GM19099 (cell line): Measurements from ENCODE around the gene ZNF701.

Experiments
- POLR2A ChIP-seq: IDR thresholded peaks from 3 replicates; pipeline ENCODE4 v1.6.1; 2011; ENCODE audit warnings: low read depth; ENCODE audit not compliant: insufficient read length; ENCODE audit errors: extremely low read depth

Gene ZNF701

GRCh38 chr19:52567921-52568320, 2.2 kb upstream of the ZNF701 start:
- TF ChIP-seq POLR2A, result no peak

DNA sequence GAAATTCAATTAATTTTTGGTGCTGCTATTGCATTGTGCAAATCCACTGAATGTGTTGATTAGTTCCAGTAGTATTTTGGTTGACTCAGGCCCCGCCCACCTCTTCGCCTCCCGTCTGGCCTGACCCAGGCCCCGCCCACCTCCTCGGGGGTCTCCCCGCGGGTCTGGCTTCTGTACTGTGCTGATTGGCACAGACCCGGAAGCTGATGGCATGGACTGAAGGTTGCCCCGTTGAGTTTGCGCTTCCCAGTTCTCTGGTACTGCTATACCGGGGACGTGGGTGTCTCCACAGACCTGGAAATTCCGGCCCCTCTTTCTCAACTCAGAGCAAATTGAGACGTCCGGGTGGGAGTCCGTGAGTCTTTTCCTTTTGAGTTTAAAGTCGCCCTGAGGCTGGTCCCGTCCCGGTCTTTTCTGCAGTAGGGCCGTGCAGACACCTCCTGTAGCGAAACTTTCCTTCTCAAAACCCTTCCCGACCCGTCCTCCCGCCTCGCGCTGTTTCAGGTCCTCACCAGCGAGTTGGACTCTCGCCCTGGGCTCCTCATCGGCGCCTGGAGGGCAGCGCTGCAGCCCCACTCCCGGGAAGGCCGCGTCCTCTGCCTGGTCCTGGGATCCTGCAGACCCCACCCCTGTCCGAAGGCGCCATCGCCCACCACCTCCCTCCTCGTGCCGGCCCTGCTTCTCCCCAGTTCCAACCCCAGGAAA, 14.8 kb downstream of the ZNF701 start:
- TF ChIP-seq POLR2A, result no peak

- no peak for TF ChIP-seq POLR2A
Measured at GRCh38 chr19:52585604-52586003, 15.5 kb downstream of the ZNF701 start.

- no peak for TF ChIP-seq POLR2A
Measured at GRCh38 chr19:52590728-52591127, 20.6 kb downstream of the ZNF701 start.

DNA sequence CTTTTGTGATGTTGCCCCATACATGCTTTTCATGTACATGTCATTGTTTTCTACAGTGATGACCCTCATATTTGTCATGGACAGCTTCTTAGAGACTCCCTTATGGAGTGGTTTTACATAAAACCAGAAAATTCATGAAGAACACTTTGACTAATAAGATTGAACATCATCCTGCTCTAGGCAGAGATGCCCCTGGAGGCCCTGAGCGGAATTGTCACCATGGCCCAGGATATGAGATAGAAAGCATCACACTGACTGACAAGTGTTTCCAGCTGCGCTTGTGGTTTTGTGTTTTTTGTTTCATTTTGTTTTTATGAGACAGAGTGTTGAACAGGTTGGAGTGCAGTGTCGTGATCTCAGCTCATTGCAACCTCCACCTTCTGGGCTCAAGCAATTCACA, 22.2 kb downstream of the ZNF701 start:
- no peak for TF ChIP-seq POLR2A

DNA sequence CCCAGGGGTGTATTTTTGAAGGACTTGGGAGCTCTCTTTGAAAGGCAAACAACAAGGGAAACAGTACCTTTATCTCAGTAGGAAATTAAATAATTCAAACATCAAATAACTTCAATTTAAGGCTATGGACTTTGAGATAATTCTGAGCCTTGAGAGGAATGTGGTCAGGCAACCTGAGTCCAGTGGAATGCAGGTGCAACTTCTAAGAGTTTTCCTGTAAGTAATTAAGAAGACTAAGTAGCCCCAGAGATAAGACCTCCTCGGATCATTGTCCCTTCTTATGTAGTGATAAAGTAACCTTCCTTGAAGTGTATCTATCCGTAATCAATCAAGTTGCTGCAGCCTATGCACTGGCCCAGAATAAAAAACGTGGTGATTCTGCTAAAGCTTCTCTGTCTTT, 29.2 kb downstream of the ZNF701 start:
- TF ChIP-seq POLR2A, result no peak

DNA sequence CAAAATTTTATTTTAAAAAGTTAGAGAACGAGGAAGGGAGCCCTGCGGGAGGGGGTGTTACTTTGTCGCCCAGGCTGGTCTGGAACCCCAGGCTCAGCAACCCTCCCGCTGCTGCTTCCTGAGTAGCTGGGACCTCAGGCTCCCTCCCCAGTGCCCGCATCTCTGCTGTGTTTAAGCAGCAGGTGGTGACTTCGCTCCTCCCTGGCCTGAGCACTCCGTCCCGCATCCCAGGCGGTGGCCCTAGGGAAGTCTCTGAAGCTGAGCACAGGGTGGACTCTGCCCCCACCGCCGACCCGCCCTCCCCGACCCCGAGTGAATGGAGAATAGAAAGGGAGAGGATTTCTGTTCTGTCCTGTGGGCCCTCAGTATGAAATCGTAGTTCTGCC, 30.5 kb downstream of the ZNF701 start:
- TF ChIP-seq POLR2A, result no peak

GRCh38 chr19:52601025-52601973, 31.2 kb downstream of the ZNF701 start:
- TF ChIP-seq POLR2A, result peak; percentile 72

DNA sequence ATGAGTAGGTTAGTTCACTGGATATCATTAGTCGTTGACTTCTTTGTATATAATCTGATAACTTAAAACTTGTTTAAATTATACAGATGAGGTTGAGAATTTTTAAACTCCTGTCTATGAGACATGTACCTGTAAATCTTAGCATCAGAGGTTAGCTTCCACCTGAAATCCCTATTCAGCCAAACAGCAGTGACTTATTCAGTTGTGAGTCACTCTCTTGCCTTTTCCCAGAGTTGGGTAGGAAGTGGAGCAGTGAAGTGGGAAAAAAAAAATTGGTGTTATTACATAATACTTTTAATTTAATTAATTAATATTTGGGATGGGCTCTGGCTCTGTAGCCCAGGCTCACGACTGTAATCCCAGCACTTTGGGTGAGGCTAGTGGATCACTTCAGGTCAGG, 32.9 kb downstream of the ZNF701 start:
- no peak for TF ChIP-seq POLR2A

- no peak for TF ChIP-seq POLR2A
Measured at GRCh38 chr19:52603558-52604207, 33.6 kb downstream of the ZNF701 start.

- TF ChIP-seq POLR2A, result no peak
Measured at GRCh38 chr19:52613299-52613906, 43.3 kb downstream of the ZNF701 start.

DNA sequence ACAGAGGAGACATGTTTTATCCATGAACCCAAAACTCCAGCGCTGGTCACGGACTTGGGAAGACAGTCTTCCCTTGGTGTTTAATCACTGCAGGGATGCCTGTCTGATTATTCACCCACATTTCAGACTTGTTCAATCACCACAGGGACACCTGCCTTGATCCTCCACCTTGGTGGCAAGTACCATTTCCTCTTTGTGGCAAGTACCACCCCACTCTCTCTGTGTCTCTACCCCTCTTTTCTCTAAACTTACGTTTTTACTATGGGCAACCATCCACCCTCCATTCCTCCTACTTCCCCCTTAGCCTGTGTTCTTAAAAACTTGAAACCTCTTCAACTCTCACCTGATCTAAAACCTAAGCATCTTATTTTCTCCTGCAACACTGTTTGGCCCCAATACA, 51.3 kb downstream of the ZNF701 start:
- no peak for TF ChIP-seq POLR2A

- no peak for TF ChIP-seq POLR2A
Measured at GRCh38 chr19:52622261-52622660, 52.2 kb downstream of the ZNF701 start.

- TF ChIP-seq POLR2A, result no peak
Measured at GRCh38 chr19:52626915-52627314, 56.8 kb downstream of the ZNF701 start.
